Activated CD4-positive, alpha-beta T cell treated with anti-CD3 and anti-CD28 coated beads, Interleukin-2, amount 10 ng/mL, durations not matched to agents 24 days and 14 days (primary cell): ENCODE measurements around the gene GPR26. TPM values are rescaled to one million over a fixed set of nuclear protein-coding genes. Genes with fewer than 3 reads are reported as not detected.

ENCODE experiments used
- DNase-seq: peaks from one replicate; pipeline ENCODE4 v3.0.0; 2022
- H3K27ac Mint-ChIP-seq: one replicate; pipeline ENCODE4 v1.8.0; 2022; ENCODE audit warnings: mild to moderate bottlenecking, mixed read lengths
- H3K27me3 Mint-ChIP-seq: one replicate; pipeline ENCODE4 v1.8.0; 2022; ENCODE audit warnings: mixed read lengths
- H3K36me3 Mint-ChIP-seq: one replicate; pipeline ENCODE4 v1.8.0; 2022; ENCODE audit warnings: low read depth, mild to moderate bottlenecking, mixed read lengths
- H3K4me1 Mint-ChIP-seq: one replicate; pipeline ENCODE4 v1.8.0; 2021; ENCODE audit warnings: mixed read lengths
- H3K4me3 Mint-ChIP-seq: one replicate; pipeline ENCODE4 v1.8.0; 2022; ENCODE audit warnings: mild to moderate bottlenecking, moderate library complexity, mixed read lengths
- H3K9me3 Mint-ChIP-seq: one replicate; pipeline ENCODE4 v1.8.0; 2021; ENCODE audit warnings: mixed read lengths
- intact Hi-C: fragments of 100-400 bp; cut with micrococcal nuclease; formaldehyde crosslinking; loops from one replicate; pipeline ENCODE4 v1.15.1; 2023
- total RNA-seq: library from RNA; stranded (reverse); gene quantifications from 2 replicates; pipeline ENCODE4 v1.2.3, GENCODE V29; 2022

GPR26 gene, protein sequence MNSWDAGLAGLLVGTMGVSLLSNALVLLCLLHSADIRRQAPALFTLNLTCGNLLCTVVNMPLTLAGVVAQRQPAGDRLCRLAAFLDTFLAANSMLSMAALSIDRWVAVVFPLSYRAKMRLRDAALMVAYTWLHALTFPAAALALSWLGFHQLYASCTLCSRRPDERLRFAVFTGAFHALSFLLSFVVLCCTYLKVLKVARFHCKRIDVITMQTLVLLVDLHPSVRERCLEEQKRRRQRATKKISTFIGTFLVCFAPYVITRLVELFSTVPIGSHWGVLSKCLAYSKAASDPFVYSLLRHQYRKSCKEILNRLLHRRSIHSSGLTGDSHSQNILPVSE
- not detected in 2 replicates for total RNA-seq

DNA sequence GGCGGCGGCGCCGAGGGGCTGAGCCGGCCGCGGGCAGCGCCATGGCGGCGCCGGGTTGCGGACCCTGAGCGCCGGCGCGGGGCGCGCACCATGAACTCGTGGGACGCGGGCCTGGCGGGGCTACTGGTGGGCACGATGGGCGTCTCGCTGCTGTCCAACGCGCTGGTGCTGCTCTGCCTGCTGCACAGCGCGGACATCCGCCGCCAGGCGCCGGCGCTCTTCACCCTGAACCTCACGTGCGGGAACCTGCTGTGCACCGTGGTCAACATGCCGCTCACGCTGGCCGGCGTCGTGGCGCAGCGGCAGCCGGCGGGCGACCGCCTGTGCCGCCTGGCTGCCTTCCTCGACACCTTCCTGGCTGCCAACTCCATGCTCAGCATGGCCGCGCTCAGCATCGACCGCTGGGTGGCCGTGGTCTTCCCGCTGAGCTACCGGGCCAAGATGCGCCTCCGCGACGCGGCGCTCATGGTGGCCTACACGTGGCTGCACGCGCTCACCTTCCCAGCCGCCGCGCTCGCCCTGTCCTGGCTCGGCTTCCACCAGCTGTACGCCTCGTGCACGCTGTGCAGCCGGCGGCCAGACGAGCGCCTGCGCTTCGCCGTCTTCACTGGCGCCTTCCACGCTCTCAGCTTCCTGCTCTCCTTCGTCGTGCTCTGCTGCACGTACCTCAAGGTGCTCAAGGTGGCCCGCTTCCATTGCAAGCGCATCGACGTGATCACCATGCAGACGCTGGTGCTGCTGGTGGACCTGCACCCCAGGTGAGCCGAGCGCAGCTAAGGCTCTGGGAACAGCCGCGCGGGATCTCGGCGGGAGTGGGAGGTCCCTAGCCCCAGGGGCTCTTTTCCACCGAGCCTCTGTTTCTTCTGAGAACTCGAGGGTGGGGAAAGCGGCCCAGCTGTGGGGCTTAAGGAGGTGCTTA, at the start of gene GPR26:
Gene GPR26, plus strand, starts transcription at position 38 of the 919 bp plus-strand sequence. Its CDS starts 53 bp downstream, at position 91.
- H3K27me3 Mint-ChIP-seq: peaks cover 11% of the 10 kb centered on the region
- no peak within 1 kb of the TSS for H3K27ac Mint-ChIP-seq
- H3K4me1 Mint-ChIP-seq: no peaks in the 10 kb centered on the region
- no peaks in the 10 kb centered on the region for H3K36me3 Mint-ChIP-seq
- intact Hi-C loops: no loop called here
- DNase-seq: no peak
- no peaks in the 10 kb centered on the region for H3K9me3 Mint-ChIP-seq
- no peak within 1 kb of the TSS for H3K4me3 Mint-ChIP-seq

DNA sequence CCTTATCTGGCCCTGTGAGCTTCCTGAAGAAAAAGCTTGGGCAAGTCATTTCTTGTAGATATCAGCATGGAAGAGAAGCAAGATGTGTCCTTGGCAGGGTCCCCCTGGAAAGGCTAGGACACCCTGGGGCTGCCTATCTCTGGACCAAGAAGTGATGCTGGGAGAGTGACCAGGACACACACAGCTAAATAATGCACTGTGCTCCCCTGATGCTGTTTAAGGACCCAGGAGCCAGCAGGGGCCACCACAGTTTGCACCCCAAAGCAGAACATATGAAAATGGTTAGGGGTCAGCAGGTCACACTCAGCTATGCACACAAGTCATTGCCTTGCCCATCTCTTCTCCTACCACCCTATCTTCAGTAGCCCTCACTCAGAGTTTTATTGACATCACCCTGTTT, 47.9 kb upstream of the GPR26 start:
- DNase-seq: no peak
- no peaks in the 10 kb centered on the region for H3K36me3 Mint-ChIP-seq
- no peaks in the 10 kb centered on the region for H3K4me1 Mint-ChIP-seq
- H3K4me3 Mint-ChIP-seq: no peak overlapping the region
- no peaks in the 10 kb centered on the region for H3K27me3 Mint-ChIP-seq
- no peaks in the 10 kb centered on the region for H3K9me3 Mint-ChIP-seq
- H3K27ac Mint-ChIP-seq: no peak overlapping the region
- intact Hi-C loops: no loop called here

DNA sequence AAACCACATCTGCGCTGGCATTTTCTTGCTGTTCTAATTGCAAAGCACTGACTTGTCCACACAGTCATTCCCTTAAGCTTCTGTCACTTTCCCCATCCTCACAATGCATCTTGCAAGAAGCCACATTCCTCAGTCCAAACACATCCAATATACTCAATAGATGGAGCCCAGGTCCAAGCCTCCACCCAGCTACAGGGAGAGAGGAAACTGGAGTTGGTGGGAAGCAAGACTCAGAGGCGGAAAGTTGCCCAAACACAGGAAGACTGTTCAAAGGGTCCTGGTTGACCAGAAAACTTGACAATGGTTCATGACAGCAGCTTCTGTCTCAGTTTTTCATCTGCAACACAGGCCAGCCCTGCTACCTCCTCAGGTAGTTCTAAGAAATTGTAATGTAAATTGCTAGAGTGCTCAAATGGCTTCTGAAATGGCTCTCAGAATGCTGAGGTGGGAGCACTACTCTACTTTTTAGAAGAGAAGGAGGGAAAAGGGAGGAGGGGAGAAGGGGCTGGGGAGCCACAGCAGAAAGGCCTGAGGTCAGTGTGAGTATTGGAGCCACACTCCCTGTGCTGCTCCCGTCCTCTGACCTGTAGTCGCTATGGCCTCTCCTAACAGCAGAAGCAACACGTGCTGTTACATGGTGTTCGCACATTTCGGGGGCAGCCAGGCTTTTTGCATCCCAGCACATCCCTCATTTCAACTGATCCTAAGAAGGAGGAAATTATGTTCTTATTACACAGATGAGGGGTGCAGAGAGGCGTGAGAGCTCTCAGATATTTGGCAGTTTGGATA, 46.9 kb upstream of the GPR26 start:
- H3K27me3 Mint-ChIP-seq: no peaks in the 10 kb centered on the region
- no peak overlapping the region for H3K4me3 Mint-ChIP-seq
- H3K27ac Mint-ChIP-seq: no peak overlapping the region
- H3K36me3 Mint-ChIP-seq: no peaks in the 10 kb centered on the region
- H3K4me1 Mint-ChIP-seq: no peaks in the 10 kb centered on the region
- H3K9me3 Mint-ChIP-seq: no peaks in the 10 kb centered on the region
- no peak for DNase-seq
- intact Hi-C loops: no loop called here

DNA sequence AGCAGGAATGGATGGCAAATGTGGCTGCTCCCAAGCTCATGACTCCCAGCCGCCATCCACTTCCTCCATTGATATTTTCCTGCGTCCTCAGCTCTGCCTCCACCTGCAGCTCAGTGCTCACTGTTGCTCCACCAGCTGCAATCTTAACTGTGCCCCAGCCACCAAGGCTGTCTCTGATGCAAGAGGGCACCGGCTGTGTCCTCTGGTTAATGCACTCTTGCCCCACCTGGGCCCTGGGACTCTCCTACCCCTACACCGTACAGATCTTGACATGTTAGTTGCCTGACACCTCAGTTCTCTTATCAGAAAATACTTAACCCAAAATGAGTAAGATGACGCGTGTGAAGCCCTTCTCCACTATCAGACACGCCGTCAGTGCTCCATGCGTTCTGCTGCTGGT, 45.5 kb upstream of the GPR26 start:
- no peak for DNase-seq
- H3K4me3 Mint-ChIP-seq: no peak overlapping the region
- intact Hi-C loops: no loop called here
- H3K4me1 Mint-ChIP-seq: no peaks in the 10 kb centered on the region
- no peaks in the 10 kb centered on the region for H3K36me3 Mint-ChIP-seq
- no peak overlapping the region for H3K27ac Mint-ChIP-seq
- no peaks in the 10 kb centered on the region for H3K27me3 Mint-ChIP-seq
- no peaks in the 10 kb centered on the region for H3K9me3 Mint-ChIP-seq

DNA sequence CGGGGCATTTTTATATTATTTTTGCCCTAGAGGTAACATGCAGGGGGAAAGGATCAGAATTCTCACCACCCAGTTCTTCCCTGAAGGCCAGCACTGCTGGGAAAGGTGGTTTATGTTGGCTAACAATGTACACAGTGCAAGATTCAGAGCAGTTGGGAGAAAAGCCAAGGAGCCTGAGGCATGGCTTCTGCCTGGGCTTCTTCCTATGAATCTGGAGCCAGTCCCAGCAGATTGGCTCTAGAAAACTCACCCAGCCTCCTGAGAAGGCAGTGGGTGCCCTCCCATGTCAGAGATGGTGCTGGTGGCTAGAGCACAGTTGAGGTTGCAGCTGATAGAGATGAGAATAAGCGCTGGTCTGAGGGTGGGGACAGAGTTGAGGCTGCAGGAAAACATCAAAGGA, 44.7 kb upstream of the GPR26 start:
- DNase-seq: no peak
- H3K36me3 Mint-ChIP-seq: no peaks in the 10 kb centered on the region
- H3K27me3 Mint-ChIP-seq: no peaks in the 10 kb centered on the region
- H3K9me3 Mint-ChIP-seq: no peaks in the 10 kb centered on the region
- intact Hi-C loops: no loop called here
- no peak overlapping the region for H3K4me3 Mint-ChIP-seq
- no peaks in the 10 kb centered on the region for H3K4me1 Mint-ChIP-seq
- no peak overlapping the region for H3K27ac Mint-ChIP-seq

DNA sequence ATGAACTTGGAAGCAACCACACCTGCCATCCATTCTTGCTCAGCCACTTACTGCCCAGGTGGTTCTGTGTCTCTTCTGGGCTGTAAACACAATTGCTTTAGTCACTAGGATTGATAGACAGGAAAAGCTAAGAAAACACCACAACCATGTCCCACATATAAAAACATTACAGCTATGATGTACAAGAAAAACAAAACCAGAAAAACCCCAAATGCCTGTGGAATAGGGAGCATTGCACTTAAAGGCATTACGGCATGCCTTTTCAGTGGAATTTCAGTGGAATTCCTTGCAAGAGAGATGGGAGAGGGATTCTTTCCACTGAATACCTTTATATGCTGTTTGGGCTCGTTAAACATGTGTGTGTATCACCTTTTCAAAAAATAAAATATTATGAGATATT, 44.2 kb upstream of the GPR26 start:
- H3K4me3 Mint-ChIP-seq: no peak overlapping the region
- no peaks in the 10 kb centered on the region for H3K9me3 Mint-ChIP-seq
- no peak for DNase-seq
- intact Hi-C loops: no loop called here
- H3K4me1 Mint-ChIP-seq: no peaks in the 10 kb centered on the region
- H3K27ac Mint-ChIP-seq: no peak overlapping the region
- no peaks in the 10 kb centered on the region for H3K36me3 Mint-ChIP-seq
- no peaks in the 10 kb centered on the region for H3K27me3 Mint-ChIP-seq

DNA sequence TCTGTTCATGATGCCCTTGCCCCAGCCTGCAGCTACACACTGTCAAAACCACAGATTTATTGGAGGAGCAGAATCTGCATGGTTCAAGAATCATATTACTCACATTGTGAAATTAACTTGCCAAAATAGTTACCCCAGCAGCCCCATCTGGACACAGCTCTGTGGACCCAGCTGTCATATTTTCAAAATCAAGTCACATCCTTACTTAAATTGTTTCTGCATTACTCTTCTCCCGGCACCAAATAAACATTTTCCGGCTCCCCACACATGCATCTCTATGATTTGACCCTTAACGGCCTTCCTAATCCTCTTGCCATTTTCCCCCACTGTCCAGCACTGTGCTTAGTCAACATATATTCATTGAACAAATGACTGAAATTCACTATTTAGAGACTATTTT, 43.8 kb upstream of the GPR26 start:
- no peaks in the 10 kb centered on the region for H3K9me3 Mint-ChIP-seq
- no peaks in the 10 kb centered on the region for H3K27me3 Mint-ChIP-seq
- no peaks in the 10 kb centered on the region for H3K4me1 Mint-ChIP-seq
- no peak overlapping the region for H3K27ac Mint-ChIP-seq
- DNase-seq: no peak
- H3K4me3 Mint-ChIP-seq: no peak overlapping the region
- intact Hi-C loops: no loop called here
- H3K36me3 Mint-ChIP-seq: no peaks in the 10 kb centered on the region

DNA sequence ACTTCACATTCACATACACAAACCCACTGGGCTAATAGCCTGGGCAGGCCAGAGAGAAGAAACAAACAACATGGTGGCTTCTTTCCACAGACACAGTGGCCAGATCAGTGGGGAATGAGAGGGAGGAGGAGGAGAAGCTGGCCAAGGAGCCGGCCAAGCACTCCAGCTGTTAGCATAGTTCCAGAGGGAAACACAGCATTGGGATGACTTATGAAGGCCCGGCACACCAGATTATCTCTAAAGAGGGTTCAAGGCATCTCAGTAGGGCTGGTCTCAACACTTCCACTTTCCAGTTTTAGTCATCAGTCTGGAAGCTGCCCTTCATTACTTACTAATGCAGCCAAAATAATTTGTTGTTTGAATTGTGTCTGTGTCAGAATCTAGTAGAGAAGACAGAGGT, 42.1 kb upstream of the GPR26 start:
- no peak overlapping the region for H3K4me3 Mint-ChIP-seq
- no peaks in the 10 kb centered on the region for H3K9me3 Mint-ChIP-seq
- H3K27ac Mint-ChIP-seq: no peak overlapping the region
- H3K36me3 Mint-ChIP-seq: no peaks in the 10 kb centered on the region
- intact Hi-C loops: no loop called here
- no peaks in the 10 kb centered on the region for H3K4me1 Mint-ChIP-seq
- no peaks in the 10 kb centered on the region for H3K27me3 Mint-ChIP-seq
- DNase-seq: no peak

DNA sequence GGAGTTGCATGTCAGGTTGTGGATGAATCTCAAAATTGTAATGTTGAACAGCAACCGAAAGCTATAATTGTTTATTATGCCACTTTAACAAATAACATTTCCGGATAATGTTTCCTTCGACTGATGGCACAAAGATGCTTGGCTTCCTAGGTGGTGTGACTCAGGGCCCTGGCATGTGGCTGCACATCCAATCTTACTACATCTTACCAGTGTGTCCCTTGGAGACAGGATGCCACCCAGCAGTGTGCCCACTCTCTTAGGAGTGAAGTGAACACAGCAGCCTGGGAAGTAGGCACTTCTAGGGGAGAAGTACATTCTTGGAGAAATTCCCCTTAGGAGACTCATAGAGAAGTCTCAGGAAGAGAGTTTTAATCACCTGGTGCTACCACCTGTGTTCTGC, 33.0 kb upstream of the GPR26 start:
- Mint-ChIP-seq H3K4me3 (no peak overlapping the region), H3K4me1 (no peaks in the 10 kb centered on the region), H3K36me3 (no peaks in the 10 kb centered on the region), H3K9me3 (no peaks in the 10 kb centered on the region), H3K27me3 (no peaks in the 10 kb centered on the region), H3K27ac (no peak overlapping the region)
- DNase-seq: no peak
- intact Hi-C loops: no loop called here

DNA sequence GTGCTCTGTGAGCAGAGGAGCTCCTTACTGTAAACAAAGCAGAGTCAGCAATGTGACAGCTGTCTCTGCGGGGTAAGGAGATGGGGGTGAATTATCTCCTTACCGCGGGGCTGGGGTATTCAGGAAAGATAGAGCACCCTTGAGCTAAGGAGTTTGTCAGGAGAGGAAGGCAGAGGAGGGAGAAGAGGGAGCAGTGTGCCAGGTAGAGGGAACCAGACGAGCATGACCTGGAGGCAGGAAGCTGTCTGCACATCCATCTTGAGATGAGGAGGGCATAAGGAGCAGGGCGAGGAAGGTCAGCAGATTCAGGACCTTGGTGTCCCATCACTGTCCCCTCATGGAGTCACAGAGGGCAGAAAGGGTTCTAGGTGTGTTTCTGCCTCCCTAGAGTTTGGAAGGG, 32.5 kb upstream of the GPR26 start:
- Mint-ChIP-seq H3K4me1 (no peaks in the 10 kb centered on the region), H3K27ac (no peak overlapping the region), H3K9me3 (no peaks in the 10 kb centered on the region), H3K36me3 (no peaks in the 10 kb centered on the region), H3K27me3 (no peaks in the 10 kb centered on the region), H3K4me3 (no peak overlapping the region)
- intact Hi-C loops: no loop called here
- no peak for DNase-seq

DNA sequence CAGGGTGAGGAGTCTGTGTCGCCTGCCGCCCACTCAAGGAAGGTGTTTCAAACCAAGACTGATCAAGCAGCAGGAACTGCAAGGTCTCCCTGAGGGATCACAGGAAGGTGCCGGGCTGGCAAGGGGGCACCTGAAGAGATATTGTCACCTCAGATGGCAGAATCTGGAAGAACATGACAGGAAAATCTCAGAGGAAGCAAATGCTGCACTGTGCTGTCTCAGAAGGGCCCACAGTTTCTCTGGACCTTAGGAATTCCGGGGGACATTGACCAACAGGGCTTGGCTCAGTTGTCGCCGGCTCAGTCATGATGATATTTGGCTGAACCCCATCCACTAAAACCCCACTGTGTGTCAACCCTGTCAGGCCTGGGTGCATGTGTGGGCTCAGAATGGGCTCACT, 31.9 kb upstream of the GPR26 start:
- Mint-ChIP-seq H3K27me3 (no peaks in the 10 kb centered on the region), H3K4me1 (no peaks in the 10 kb centered on the region), H3K36me3 (no peaks in the 10 kb centered on the region), H3K4me3 (no peak overlapping the region), H3K27ac (no peak overlapping the region), H3K9me3 (no peaks in the 10 kb centered on the region)
- intact Hi-C loops: no loop called here
- DNase-seq: no peak

DNA sequence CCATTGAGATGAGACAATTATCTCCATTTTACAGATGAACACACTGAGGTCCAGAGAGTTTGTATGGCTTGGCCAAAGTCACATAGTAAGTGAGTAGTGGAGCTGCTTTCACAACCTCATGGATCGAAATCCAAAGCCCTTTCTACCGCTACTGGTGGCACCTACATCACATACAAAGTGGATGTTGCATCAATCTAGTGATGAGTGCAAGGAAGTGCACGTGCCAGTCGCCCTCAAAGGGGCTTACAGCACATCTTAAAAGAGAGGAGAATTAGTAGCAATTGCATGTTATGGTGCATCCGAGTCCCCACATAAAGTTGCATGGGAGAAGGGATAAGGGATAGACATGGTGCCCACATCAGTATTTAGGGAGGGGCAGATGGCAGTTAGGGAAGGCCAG, 31.0 kb upstream of the GPR26 start:
- intact Hi-C loops: no loop called here
- H3K4me3 Mint-ChIP-seq: no peak overlapping the region
- no peak overlapping the region for H3K27ac Mint-ChIP-seq
- no peak for DNase-seq
- no peaks in the 10 kb centered on the region for H3K4me1 Mint-ChIP-seq
- no peaks in the 10 kb centered on the region for H3K9me3 Mint-ChIP-seq
- H3K27me3 Mint-ChIP-seq: no peaks in the 10 kb centered on the region
- H3K36me3 Mint-ChIP-seq: no peaks in the 10 kb centered on the region

DNA sequence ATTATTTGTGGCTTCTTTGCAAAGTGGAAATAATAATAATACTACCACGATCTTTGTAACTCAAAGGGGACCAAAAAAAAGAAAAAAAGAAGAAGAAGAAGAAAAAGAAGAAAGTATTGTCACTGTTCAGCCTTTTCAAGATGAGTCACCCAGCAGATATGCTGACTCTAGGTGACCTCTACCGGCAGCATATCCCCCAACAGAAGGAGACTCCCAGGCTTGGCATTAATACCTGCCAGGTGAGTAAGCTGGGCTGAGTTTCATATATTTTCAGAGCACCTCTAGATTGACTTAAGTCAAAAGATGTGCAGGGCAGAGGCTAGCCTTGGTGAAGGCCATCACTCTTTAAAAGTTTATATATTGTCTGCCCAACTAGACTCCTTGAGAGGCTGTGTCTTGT, 30.4 kb upstream of the GPR26 start:
- no peaks in the 10 kb centered on the region for H3K9me3 Mint-ChIP-seq
- no peak overlapping the region for H3K27ac Mint-ChIP-seq
- H3K36me3 Mint-ChIP-seq: no peaks in the 10 kb centered on the region

More for the DNA sequence above, 30.4 kb upstream of the GPR26 start:
- intact Hi-C loops: no loop called here
- Mint-ChIP-seq H3K4me1 (no peaks in the 10 kb centered on the region), H3K4me3 (no peak overlapping the region), H3K27me3 (no peaks in the 10 kb centered on the region)
- DNase-seq: no peak
